Posterior cingulate gyrus (tissue), 11 donors: ENCODE measurements around the gene KRT10.
"Not testable (repeated sequence)": the region's sequence is repeated elsewhere in the genome, so short reads cannot be mapped to it uniquely, and the experiment has no call there.

Experiments used
- DNase-seq, 10 donors: peaks; one replicate each; pipeline versions ENCODE4 v3.0.0 to v3.0.0-alpha.2; 2020 to 2021; ENCODE audit warnings: mixed read lengths in 3 of 10
- intact Hi-C: fragments of 100-400 bp; cut with DNase I; formaldehyde crosslinking; loops from one replicate; pipeline ENCODE4 v1.15.1; 2023

KRT10 gene

GRCh38 chr17:40836020-40836419 is 13.6 kb upstream of the KRT10 start:
- intact Hi-C loops, result no loop called here
- no peak for DNase-seq

- intact Hi-C loops, result no loop called here
- no peak for DNase-seq
Measured at GRCh38 chr17:40833882-40834281, 11.5 kb upstream of the KRT10 start.

DNA sequence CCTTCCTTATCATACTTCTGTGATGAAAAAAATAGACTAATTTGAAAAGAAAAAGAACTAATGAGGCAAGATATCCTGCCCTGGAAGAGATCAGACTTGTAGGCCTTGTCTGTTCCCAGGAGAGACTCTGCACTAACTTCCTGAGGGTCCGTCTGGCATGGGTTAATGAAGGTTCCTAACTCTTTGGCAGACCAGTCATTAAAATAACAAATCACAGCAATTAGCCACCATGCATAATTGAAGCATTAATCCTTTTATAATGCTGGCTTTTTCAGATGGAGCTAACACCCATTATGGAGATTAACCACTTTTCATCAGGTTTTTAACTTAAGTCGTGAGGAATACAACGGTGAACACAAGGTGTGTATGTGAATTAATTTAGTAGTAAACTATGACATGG is 10.4 kb upstream of the KRT10 start:
- no peak for DNase-seq
- intact Hi-C loops, result no loop called here

DNA sequence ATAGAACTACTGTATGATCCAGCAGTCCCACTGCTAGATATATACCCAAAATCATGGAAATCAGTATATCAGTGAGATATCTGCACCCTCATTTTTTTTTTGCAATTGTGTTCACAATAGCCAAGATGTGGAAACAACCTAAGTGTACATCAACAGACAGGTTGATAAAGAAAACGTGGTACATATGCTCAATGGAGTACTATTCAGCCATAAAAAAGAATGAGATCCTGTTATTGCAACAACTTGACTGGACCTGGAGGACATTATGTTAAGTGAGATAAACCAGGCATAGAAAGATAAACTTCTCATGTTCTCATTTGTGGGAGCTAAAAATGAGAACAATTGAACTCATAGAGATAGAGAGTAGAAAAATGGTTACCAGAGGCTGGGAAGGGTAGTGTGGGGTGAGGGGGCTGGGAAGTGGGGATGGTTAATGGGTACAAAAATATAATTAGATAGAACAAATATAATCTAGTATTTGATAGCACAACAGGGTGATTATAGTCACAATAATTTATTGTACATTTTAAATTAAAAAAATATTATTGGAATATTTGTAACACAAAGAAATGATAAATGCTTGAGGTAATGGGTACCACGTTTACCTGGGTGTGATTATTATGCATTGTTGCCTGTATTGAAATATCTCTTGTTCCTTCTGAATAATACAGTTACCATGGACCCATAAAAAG is 7.8 kb upstream of the KRT10 start:
- no peak for DNase-seq
- intact Hi-C loops, result no loop called here

GRCh38 chr17:40828454-40829044 is 6.1 kb upstream of the KRT10 start:
- DNase-seq, result no peak
- intact Hi-C loops, result no loop called here

GRCh38 chr17:40827746-40828453 is 5.5 kb upstream of the KRT10 start:
- intact Hi-C loops, result no loop called here
- DNase-seq, result no peak

GRCh38 chr17:40825599-40825998 is 3.2 kb upstream of the KRT10 start:
- no peak for DNase-seq
- intact Hi-C loops, result no loop called here

GRCh38 chr17:40824015-40824832 is 1.8 kb upstream of the KRT10 start:
- intact Hi-C loops, result no loop called here
- DNase-seq, result no peak

GRCh38 chr17:40821536-40821935 is 878 bp downstream of the KRT10 start:
- no peak for DNase-seq
- intact Hi-C loops, result no loop called here

GRCh38 chr17:40820228-40820838 is 2.1 kb downstream of the KRT10 start:
- DNase-seq, result no peak
- intact Hi-C loops, result no loop called here

- no peak for DNase-seq
- intact Hi-C loops, result no loop called here
Measured at GRCh38 chr17:40819528-40820125, 2.8 kb downstream of the KRT10 start.

- intact Hi-C loops, result no loop called here
Measured at GRCh38 chr17:40818733-40819527, 3.5 kb downstream of the KRT10 start.

GRCh38 chr17:40818343-40818732 is 4.1 kb downstream of the KRT10 start:
- intact Hi-C loops, result no loop called here
- DNase-seq, result no peak

More at GRCh38 chr17:40818733-40819527, 3.5 kb downstream of the KRT10 start:
- peak; percentile 68 to 97 (median 77) for DNase-seq

DNA sequence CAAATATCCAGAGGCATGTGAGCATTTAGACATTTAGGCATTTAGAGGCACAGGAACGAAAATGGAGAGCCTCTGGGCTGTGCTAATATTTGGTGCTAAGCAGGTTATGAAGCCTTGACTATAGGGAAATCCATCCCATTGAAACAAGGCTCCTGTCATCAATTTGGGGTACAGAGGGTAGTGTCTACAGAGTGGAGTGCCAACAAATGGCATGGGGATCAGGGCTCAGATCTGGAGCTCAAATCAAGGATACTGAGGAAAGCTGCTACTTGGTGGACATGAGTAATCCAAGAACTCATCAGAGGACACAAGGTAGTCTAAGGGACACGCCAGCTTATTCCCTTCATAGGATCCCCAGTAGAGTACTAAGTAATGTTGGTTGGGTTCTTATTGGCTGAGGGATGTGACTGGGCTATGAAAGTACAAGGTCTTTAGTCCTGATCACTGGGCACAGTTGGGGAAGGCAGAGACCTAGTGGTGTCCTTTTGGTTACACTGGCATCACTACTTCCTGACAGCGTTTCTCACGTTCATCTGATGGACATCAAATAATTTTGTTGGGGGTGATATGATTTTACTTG is 5.2 kb downstream of the KRT10 start:
- no peak for DNase-seq
- intact Hi-C loops, result no loop called here

DNA sequence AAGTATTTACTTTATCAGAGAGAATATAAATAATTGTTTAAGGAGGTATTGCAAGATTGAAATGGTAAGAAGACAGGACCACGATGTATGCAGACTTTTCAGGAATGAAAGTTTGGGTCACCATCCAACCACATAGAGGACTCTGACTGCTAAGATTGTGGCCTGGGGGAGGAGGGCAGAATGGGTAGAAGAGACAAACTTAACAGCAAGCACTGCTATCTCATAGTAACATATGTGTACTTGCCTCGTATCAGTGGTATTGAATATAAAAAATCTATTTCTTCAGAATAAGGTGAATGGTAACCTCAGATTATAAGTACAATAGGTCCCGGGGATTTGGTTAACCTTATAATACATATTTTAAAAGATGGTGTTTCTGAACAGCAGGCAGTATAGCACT is 5.8 kb downstream of the KRT10 start:
- intact Hi-C loops, result no loop called here
- DNase-seq, result no peak

DNA sequence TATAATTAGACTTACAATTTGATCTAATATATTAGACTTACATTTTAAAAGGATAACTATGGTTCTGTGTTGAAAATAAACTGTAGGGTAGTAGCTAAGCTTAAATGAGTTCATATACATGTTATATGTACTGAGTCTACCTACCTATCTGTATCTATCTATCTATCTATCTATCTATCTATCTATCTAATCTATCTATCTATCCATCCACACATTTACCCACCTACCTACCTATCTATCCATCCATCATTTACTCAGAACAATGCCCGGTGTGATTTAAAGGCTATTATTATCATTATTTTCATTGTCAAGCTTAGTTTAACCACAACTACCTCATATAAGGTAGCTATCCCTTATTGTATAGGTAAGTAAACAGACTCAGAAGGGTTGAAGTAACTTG is 7.0 kb downstream of the KRT10 start:
- no peak for DNase-seq

GRCh38 chr17:40814657-40815056 is 7.8 kb downstream of the KRT10 start:
- DNase-seq, intact Hi-C loops: not testable (repeated sequence)

More for the DNA sequence above, 7.0 kb downstream of the KRT10 start:
- intact Hi-C loops, result no loop called here

DNA sequence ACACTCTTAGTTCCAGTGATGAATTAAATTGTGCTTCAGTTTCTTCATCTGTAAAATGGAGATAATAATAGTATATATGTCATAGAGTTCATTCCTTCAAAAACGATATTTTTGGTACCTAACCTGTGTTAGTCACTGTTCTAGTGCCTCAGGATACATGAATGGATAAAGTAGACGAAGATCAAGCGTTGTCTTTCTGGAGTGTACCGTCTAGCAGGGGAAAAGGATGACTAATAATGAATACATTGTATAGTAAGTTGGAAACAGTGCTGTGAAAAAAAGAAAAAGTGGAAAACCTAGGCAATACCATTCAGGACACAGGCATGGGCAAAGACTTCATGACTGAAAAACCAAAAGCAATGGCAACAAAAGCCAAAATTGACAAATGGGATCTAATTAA is 8.6 kb downstream of the KRT10 start:
- intact Hi-C loops, result no loop called here
- no peak for DNase-seq

DNA sequence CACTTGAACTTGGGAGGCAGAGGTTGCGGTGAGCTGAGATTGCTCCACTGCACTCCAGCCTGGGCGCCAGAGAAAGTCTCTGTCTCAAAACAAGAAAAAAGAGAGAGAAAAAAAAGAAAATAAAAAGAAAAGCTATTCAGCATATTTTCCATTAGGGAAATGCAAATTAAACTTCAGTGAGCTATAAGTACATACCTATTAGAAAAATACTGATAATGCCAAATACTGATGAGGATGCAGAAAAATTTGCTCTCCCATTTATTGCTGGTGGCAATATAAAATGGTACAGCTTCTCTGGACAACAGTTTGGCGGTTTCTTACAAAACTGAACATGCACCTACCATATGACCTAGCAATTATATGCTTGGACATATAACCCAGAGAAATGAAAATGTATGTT is 9.8 kb downstream of the KRT10 start:
- no peak for DNase-seq
- intact Hi-C loops, result no loop called here
